ENCODE measurements around the gene PDZRN3.

The PDZRN3 gene

GRCh38 chr3:73555076-73555475 is 69.7 kb downstream of the PDZRN3 start:
- DNase-seq = no peak

GRCh38 chr3:73552700-73553099 is 72.0 kb downstream of the PDZRN3 start:
- no peak for DNase-seq

DNA sequence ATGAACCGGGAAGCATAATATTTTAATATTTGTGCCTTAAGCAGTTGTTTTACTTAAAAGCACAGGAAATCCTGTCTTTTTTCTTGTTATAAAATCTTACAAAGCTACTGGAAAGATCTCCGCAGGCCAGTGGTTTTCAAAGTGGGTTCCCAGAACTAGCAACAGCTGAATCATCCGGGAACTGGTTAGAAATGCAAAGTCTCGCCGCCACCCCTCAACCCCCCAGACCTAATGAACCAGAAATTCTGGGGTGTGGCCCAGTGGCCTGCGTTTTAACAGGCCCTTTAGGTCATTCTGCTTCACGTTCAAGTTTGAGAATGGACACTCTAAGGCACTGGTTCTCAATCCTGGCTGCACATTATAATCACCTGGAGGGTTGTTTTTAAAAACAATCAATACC is 74.7 kb downstream of the PDZRN3 start:
- DNase-seq = no peak

- no peak for DNase-seq
Observed at GRCh38 chr3:73549051-73549600, 75.6 kb downstream of the PDZRN3 start.

GRCh38 chr3:73548436-73548835 is 76.3 kb downstream of the PDZRN3 start:
- no peak for DNase-seq

DNA sequence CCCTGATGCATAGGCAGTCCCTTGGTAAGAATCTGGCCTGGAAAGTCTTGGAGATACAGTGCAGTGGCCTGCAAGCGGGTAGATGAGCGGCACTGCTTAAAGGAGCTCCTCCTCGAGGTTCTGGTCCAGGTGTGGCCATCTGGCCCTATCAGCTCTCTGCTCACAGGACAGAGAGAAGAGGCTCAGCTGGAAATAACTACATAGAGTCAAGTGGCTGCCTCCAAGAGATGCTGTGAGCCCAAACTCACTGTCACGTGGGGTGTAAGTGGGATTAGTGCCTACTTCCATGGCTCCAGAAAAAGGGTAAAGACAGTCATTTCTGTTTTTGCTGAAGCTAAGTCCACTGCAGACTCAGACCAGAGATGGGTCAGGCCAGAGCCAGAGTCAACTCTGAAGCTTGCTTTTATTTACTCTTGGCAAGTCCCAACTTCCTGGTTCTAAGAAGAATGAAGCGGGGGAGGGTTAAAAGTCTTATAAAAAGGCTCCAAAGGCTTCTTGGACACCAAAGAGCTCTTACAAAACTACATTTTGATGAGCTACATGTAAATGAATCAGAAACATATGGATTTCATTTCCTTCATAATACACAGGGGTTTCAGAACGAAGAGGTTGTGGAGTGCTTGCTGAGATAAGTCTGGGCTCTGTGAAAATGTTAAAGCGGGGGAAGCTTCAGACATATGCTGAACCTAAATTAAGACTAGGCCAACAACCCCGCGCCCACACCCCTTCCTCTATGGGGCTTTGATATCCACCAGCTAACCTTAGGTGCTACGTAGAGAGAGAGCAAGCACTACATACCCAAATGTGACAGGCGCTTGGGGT is 77.1 kb downstream of the PDZRN3 start:
- no peak for DNase-seq

DNA sequence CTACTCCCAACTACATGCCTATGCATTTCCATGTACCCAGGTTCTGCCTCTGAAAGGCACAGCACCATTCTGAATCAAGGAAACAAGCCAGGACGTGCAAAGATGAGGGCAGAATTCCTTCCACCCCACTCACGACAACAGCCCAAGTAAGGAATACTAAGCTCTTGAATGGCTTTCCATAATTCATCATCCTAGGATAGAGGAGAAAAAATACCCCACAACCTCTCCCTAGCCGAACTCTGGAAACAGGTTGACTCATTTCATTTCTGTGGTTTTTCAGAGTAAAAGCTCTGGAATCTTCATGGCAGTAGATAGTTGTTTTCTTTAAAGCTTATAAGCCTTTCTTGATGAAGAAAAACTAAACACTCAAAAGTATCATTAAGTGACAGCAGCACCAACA is 77.8 kb downstream of the PDZRN3 start:
- DNase-seq = no peak

DNA sequence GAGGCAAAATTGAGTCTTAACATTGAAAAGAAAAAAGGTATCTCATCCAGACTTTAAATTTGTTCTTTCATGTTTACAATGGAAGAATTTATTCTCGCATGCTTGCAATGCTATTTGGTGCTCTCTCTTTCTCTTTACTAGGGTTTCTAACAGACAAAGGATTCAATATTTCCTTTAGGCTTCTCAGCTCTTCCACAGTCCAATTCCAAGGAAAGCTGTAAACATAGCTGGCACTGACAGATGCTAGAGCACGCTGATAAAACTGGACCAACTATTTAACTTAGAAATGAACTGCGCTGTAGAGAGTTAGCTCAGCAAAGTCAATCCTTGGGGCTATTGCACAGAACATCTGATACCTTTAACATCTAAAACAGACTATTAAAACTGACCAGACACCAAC is 81.3 kb downstream of the PDZRN3 start:
- DNase-seq = no peak

GRCh38 chr3:73542136-73542535 is 82.6 kb downstream of the PDZRN3 start:
- DNase-seq = no peak

- DNase-seq = no peak
Observed at GRCh38 chr3:73540969-73541740, 83.6 kb downstream of the PDZRN3 start.

DNA sequence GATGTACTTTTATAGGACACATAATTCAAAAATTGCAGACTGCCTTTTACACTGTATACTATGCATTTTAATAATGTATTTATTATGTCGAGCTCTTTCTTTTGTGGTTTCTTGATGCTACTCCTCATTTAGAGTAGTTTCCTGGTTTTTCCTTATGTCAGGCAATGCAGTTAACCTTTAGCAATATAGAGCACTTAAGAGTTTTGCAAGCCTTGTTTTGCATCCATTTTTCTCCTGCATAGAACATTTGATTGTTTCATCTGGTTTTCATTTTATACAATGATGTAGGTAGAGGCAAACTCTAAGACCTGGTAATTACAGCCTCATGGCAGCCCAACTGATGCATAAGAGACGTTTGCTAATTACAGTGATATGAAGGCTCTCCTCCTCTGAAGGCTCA is 86.3 kb downstream of the PDZRN3 start:
- DNase-seq = no peak

- DNase-seq = no peak
Observed at GRCh38 chr3:73536952-73537351, 87.8 kb downstream of the PDZRN3 start.

DNA sequence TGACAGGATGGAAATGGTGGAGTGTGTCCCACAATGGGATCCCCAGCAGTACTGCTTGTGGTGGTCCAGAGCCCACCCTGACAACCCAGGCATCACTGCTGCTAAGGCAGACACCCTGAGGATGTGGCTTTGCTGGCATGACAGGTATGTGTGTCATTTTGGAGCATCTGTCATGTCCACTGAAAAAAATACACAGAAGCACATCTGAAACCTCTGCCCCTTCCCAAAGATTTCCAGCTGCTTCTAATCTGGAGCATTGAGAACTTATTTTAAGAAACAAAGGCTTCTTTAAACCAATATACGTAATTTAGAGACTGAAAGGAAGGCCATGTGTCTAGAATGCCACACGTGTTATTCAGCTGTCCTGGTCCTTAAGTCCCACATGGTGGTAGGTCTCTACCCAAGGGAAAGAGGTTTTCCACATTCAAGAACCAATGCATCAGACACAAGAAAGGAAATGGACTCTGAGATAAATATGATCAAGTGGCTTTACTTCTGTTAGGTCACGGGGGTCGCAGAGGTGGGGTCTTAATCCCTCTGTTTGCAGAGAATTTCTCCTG is 88.3 kb downstream of the PDZRN3 start:
- DNase-seq = no peak

- DNase-seq = no peak
Observed at GRCh38 chr3:73535931-73536330, 88.8 kb downstream of the PDZRN3 start.

DNA sequence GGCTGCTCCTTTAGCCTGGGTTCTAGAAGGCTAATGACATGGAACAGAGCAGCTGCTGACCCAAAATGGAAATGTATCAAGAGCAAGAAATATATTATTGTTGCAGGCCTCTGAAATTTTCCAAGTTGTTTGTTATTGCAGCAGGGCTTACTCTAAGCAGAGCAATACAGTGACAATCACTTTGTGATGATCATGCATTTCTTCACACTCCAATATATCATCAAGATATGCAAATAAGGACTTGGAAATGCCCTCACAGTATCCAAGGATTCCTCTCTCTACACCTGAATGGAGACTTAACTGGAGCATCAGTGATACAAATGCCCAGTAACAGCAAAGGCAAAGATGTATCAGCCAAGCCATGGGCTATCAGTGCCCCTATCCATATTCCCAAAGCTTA is 89.6 kb downstream of the PDZRN3 start:
- DNase-seq = no peak

- DNase-seq = no peak
Observed at GRCh38 chr3:73530022-73530396, 94.7 kb downstream of the PDZRN3 start.

GRCh38 chr3:73529308-73530021 is 95.3 kb downstream of the PDZRN3 start:
- DNase-seq = no peak

GRCh38 chr3:73525591-73525990 is 99.2 kb downstream of the PDZRN3 start:
- DNase-seq = no peak

DNA sequence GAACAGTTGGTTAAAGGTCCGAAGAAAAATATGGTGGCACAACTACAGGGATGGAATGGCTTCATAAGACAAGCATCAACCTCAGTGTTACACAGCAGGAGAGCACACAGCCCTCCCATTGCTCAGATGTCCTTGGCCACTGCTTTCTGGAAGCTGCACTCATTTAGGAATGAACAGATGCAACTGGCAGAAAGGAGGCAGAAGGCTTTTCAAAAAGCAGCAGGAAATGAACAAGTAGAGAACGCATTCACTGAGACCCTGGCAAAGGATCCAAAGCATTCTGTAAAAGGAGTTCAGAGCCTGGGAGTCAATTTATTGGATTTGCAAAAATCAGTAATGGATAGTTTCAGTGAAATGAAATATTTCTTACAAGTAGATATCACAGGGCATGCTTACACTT is 101.1 kb downstream of the PDZRN3 start:
- DNase-seq = no peak

DNA sequence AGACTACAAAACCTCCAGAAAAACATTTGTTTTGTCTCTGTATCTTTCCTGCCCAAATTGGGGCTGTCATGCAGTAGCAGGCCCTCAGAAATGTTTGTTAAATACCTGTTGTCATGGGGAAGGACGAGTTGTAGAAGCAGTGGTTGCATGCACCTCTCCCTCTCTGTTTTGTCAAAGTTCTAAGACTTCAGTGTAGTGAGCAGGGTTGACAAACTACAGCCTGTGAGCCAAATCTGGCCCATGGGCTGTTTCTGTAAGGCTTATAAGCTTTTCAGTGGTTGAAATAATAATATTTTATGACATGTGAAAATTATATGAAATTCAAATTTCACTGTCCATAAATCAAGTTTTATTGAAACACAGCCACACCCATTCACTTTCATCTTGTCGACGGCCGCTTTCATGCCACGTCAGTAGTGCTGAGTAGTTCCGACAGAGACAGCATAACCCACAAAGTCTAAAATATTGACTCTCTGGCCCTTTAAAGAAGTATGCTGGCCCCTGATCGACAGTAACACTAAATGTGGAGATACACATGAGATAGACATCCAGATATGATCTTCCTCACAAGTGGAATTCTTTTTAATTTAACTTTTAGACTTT is 102.9 kb downstream of the PDZRN3 start:
- no peak for DNase-seq

DNA sequence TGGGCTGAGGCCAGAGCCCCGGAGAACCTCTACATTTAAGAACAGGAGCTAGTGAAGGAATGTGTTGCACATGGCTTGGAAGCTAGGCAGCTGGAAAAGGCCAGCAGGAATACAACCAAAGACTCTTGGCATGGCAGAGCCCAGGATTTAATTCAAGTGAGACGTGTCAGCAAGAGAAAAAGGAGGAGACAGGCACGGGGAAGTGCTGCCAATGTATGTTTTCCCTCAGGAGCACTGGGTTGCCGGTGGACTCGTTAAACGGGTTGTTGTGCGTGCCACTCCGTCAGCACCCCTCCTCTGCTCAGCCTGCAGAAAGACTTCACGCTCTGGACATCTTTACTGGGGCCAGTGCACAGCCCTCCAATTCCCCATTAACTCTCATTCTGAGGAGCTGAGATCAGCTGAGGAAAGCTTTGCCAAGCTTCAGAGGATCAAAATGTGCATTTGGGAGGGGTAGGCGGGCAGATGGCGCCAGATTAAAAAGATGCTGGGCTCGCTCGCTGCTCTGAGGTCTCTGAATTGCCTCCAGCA is 103.7 kb downstream of the PDZRN3 start:
- DNase-seq = no peak

DNA sequence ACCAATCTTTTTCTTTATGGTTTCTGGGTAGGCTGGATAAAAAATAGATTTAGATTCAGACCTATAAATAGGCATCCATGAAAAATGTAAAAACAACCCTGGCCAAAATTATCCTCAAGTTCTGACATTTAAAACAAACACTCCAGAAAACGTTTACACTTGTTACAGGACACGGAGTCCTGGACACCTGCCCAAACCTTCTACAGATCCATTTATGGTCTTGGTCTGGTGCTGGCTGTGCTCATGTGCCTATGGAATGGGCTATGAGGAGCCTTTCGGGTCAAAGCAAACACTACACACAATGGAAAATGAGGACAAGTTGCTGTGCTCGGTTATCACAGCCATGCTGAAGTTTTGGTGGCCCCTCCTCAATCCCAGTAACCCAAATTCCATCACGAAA is 108.1 kb downstream of the PDZRN3 start:
- no peak for DNase-seq
